Stromal cell of bone marrow (primary cell): ENCODE results near the gene CDH6.

ENCODE experiments used
- DNase-seq: peaks from one replicate; pipeline ENCODE4 v3.0.0-alpha.2; 2012; ENCODE audit warnings: low read depth

CDH6 gene

GRCh38 chr5:31197183-31197582 lies 3.7 kb downstream of the CDH6 start:
- peak; percentile 19 for DNase-seq

- DNase-seq, result no peak
These were observed 11.5 kb downstream of the CDH6 start for GRCh38 chr5:31204958-31205357.

GRCh38 chr5:31208043-31208442 lies 14.6 kb downstream of the CDH6 start:
- no peak for DNase-seq

- no peak for DNase-seq
These were observed 15.8 kb downstream of the CDH6 start for GRCh38 chr5:31209334-31209733.

- no peak for DNase-seq
These were observed 17.6 kb downstream of the CDH6 start for GRCh38 chr5:31211098-31211497.

- DNase-seq, result no peak
These were observed 19.8 kb downstream of the CDH6 start for GRCh38 chr5:31213257-31213656.

GRCh38 chr5:31213705-31214121 lies 20.2 kb downstream of the CDH6 start:
- no peak for DNase-seq

- no peak for DNase-seq
These were observed 20.7 kb downstream of the CDH6 start for GRCh38 chr5:31214229-31214628.

- no peak for DNase-seq
These were observed 21.8 kb downstream of the CDH6 start for GRCh38 chr5:31215236-31215635.

- DNase-seq, result no peak
These were observed 24.0 kb downstream of the CDH6 start for GRCh38 chr5:31217446-31217845.

- DNase-seq, result no peak
These were observed 25.5 kb downstream of the CDH6 start for GRCh38 chr5:31218978-31219377.

GRCh38 chr5:31221001-31221400 lies 27.5 kb downstream of the CDH6 start:
- DNase-seq, result no peak

- peak; percentile 25 for DNase-seq
These were observed 31.6 kb downstream of the CDH6 start for GRCh38 chr5:31225118-31225517.

- DNase-seq, result no peak
These were observed 32.1 kb downstream of the CDH6 start for GRCh38 chr5:31225613-31226012.

GRCh38 chr5:31226651-31227050 lies 33.2 kb downstream of the CDH6 start:
- no peak for DNase-seq

- no peak for DNase-seq
These were observed 35.8 kb downstream of the CDH6 start for GRCh38 chr5:31229266-31229665.

- peak; percentile 22 for DNase-seq
These were observed 37.8 kb downstream of the CDH6 start for GRCh38 chr5:31231177-31231838.

GRCh38 chr5:31232273-31232888 lies 38.9 kb downstream of the CDH6 start:
- peak; percentile 51 for DNase-seq

GRCh38 chr5:31235381-31235780 lies 41.9 kb downstream of the CDH6 start:
- no peak for DNase-seq

GRCh38 chr5:31236339-31236738 lies 42.9 kb downstream of the CDH6 start:
- no peak for DNase-seq

GRCh38 chr5:31237174-31237573 lies 43.7 kb downstream of the CDH6 start:
- DNase-seq, result no peak

GRCh38 chr5:31238497-31238896 lies 45.0 kb downstream of the CDH6 start:
- DNase-seq, result no peak

GRCh38 chr5:31244921-31245320 lies 51.4 kb downstream of the CDH6 start:
- no peak for DNase-seq

- no peak for DNase-seq
These were observed 53.9 kb downstream of the CDH6 start for GRCh38 chr5:31247381-31247780.
